ENCODE results near the gene MAP4K4. TPM values are rescaled to one million over a fixed set of nuclear protein-coding genes. Genes with fewer than 3 reads are reported as not detected.

MAP4K4 gene
- total and polyA plus RNA-seq, 8 donors, result 9.7 to 38.7 (median 15.3) TPM

DNA sequence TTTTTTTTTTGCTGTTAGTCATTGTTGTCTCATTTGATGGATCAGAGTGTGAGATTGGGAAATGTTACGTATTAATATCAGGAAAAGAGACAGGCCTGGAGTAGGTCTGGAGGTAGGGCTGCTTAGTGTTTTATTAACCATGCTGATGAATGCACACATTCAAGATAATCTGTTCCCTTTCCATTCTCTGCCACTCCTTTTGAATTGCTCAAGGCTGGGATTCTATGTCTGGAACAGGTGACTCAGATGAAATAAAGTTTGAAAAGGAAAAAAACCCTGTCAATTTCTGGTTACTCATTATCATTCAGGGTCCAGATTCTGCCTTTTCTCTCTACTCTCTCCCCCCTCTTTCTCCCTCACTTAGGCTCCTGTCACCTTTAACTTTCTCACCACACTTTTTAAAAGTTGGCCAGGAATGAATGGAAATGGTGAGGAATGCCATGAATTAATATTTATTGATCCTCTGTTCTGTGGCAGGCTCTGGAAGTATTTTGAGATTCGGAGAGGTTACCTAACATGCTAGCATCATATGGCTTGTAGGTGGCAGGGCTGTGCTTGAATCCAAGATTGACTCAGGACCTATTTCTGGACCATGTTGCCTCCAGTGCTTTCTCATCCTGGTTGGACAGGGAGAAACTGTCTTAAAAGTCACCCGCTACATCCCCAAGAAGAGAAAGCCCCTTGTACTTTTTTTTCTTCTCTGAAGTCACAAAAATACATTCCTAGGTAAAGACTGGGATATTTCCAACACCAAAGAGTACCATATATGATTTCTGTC, 40.2 kb downstream of the MAP4K4 start:
- FAIRE-seq (no peak), DNase-seq (no peak), ATAC-seq (peak in 3 of 4 donors; percentile 9 to 65 (median 46))
- intact Hi-C loops (cut with DNase I), result no loop called here
- H3K27ac ChIP-seq, result peak overlapping the region in 2 of 4 donors; percentile 15 to 30
- 37 to 54% methylated on average over 3 of the region's 3 CpGs for WGBS, 2 donors
- H3K4me3 ChIP-seq, result no peak overlapping the region
- TF ChIP-seq, protein P1, sequence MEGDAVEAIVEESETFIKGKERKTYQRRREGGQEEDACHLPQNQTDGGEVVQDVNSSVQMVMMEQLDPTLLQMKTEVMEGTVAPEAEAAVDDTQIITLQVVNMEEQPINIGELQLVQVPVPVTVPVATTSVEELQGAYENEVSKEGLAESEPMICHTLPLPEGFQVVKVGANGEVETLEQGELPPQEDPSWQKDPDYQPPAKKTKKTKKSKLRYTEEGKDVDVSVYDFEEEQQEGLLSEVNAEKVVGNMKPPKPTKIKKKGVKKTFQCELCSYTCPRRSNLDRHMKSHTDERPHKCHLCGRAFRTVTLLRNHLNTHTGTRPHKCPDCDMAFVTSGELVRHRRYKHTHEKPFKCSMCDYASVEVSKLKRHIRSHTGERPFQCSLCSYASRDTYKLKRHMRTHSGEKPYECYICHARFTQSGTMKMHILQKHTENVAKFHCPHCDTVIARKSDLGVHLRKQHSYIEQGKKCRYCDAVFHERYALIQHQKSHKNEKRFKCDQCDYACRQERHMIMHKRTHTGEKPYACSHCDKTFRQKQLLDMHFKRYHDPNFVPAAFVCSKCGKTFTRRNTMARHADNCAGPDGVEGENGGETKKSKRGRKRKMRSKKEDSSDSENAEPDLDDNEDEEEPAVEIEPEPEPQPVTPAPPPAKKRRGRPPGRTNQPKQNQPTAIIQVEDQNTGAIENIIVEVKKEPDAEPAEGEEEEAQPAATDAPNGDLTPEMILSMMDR (IDR thresholded peaks at IDR 0.05), result no peak
- no peaks in the 10 kb centered on the region for H3K27me3 ChIP-seq
- no peaks in the 10 kb centered on the region for H3K36me3 ChIP-seq
- H3K9me3 ChIP-seq, result no peaks in the 10 kb centered on the region
- H3K4me1 ChIP-seq, result peaks cover 14 to 66% (median 37%) of the 10 kb centered on the region in 3 donors

DNA sequence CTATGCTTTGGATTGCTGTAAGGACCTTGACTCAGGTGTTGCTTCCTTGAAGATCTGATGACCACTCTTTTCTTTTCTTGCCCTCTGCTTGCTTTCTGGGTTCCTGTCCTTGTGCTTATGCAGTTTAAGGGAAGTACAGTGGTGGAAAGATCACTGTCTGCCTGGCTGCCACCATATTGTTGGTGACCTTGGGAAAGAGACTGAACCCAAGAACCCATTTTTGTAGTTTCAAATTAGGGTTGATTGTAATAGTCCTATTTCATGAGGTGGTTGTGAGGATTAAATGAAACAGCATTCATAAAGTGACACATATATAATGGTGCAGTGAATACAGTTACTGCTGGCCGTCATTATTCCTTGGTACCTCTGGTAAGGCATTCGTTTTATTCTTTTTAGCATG, 41.1 kb downstream of the MAP4K4 start:
- Histone ChIP-seq H3K9me3 (no peaks in the 10 kb centered on the region), H3K4me1 (peaks cover 14 to 67% (median 42%) of the 10 kb centered on the region in 3 donors), H3K27ac (peak overlapping the region in 1 of 4 donors; percentile 30), H3K36me3 (no peaks in the 10 kb centered on the region), H3K4me3 (no peak overlapping the region), H3K27me3 (no peaks in the 10 kb centered on the region)
- FAIRE-seq (no peak), ATAC-seq (no peak), DNase-seq (no peak)
- 95 to 96% methylated on average over 2 of the region's 2 CpGs for WGBS, 2 donors
- TF ChIP-seq, protein P1 (IDR thresholded peaks at IDR 0.05), result no peak
- intact Hi-C loops (cut with DNase I), result no loop called here

DNA sequence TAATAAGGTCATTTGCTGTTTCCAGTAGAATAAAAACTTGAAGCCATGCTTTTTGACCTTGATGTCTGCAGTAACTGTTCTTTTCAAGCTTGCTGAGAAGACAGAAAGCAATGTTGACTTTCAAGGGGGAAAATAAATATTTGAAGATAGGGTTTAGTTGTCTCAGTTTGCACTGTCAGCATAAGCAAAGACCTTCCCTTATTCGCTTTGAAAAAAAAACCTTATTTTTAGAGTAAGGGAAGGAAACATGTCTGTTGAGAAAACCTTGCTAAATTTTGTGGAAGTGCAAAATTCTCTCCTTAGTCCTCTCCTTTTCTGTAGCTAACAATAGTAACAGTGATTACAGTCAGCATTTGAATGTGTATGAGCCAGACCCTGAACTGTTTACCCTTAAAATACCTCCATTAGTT, 43.1 kb downstream of the MAP4K4 start:
- H3K9me3 ChIP-seq, result no peaks in the 10 kb centered on the region
- H3K27ac ChIP-seq, result no peak overlapping the region
- no peaks in the 10 kb centered on the region for H3K36me3 ChIP-seq
- WGBS, 2 donors, result 33 to 46% methylated on average over 1 of the region's 1 CpG
- no peak for FAIRE-seq
- peaks cover 14 to 56% (median 41%) of the 10 kb centered on the region in 3 donors for H3K4me1 ChIP-seq
- intact Hi-C loops (cut with DNase I), result no loop called here
- H3K27me3 ChIP-seq, result no peaks in the 10 kb centered on the region
- H3K4me3 ChIP-seq, result no peak overlapping the region
- no peak for DNase-seq
- ATAC-seq, result peak in 2 of 4 donors; percentile 9 to 30
- TF ChIP-seq, protein P1 (IDR thresholded peaks at IDR 0.05), result no peak

DNA sequence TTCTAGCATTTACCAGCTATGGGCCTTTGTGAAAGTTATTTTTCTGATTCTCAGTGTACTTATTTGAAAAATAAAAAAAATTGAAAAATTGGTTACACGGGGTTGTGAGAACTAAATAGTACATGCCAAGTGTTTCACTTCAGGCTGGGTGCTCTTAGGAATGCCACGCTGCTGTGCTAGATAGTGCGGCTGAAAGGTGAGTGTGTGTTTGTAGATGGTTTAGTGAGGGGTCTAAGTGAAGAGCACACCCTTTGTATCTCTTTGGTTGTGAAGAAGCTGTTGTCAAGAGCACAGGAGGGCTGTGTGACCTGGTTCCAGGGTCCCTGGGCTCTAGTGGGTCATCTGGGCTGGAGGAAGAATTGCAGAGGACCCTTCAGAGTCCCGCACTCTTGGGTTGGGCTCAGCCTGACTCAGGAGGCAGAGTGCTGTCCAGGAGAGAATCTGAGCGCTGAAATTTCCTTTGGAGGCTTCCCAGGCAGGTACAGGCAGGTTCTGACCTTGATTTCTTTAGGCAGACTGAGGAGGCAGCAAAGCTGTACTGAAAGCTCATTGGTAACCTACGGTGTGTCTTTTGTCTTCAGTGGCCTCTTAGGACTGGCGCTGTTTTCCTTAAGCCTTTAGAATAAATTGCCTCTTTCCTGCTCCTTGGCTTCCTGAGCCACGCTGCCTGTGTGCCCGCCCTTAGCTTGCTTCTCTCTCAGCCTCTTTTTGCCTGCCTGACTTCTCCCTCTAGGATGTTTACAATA, 44.4 kb downstream of the MAP4K4 start:
- DNase-seq (no peak), FAIRE-seq (no peak), ATAC-seq (peak; percentile 30 to 73 (median 64))
- Histone ChIP-seq H3K36me3 (no peaks in the 10 kb centered on the region), H3K27ac (peak overlapping the region in 3 of 4 donors; percentile 10 to 67 (median 64)), H3K4me3 (no peak overlapping the region), H3K27me3 (no peaks in the 10 kb centered on the region), H3K9me3 (no peaks in the 10 kb centered on the region), H3K4me1 (peaks cover 12 to 55% (median 42%) of the 10 kb centered on the region in 3 donors)
- WGBS, 2 donors, result 26% methylated on average over 9 of the region's 9 CpGs
- intact Hi-C loops (cut with DNase I), result no loop called here
- TF ChIP-seq, protein P1 (IDR thresholded peaks at IDR 0.05), result no peak

Measured in pancreas (tissue), 10 donors.